NB4 (cell line): Measurements from ENCODE around the gene CLEC4G.

ENCODE experiments used
- CTCF ChIP-seq: IDR thresholded peaks from one replicate; pipeline ENCODE4 v1.5.1; 2012; ENCODE audit warnings: low read depth, low read length
- MYC ChIP-seq: IDR thresholded peaks from 2 replicates; pipeline ENCODE4 v1.6.1; 2011; ENCODE audit warnings: low read depth, low read length
- POLR2A ChIP-seq: IDR thresholded peaks from 2 replicates; pipeline ENCODE4 v1.6.1; 2011; ENCODE audit warnings: mild to moderate bottlenecking; ENCODE audit not compliant: insufficient read length; ENCODE audit errors: extremely low read depth
- TF ChIP-seq, protein P1 (sequence below): IDR thresholded peaks from 2 replicates; pipeline ENCODE4 v1.6.1; 2011; ENCODE audit warnings: low read depth, low read length

GRCh38 chr19:7689165-7689564 lies 42.7 kb downstream of the CLEC4G start:
- no peak for TF ChIP-seq CTCF
- TF ChIP-seq POLR2A, result no peak
- TF ChIP-seq MYC, result no peak
- TF ChIP-seq, protein P1, sequence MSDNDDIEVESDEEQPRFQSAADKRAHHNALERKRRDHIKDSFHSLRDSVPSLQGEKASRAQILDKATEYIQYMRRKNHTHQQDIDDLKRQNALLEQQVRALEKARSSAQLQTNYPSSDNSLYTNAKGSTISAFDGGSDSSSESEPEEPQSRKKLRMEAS, result no peak
